NCI-H146 (cell line): ENCODE results near the gene RBM20.

Experiments used
- DNase-seq: peaks from one replicate; lab custom pipeline; 2025; lab: John Stamatoyannopoulos, UW

Gene RBM20

GRCh38 chr10:110737886-110738634 is 93.9 kb downstream of the RBM20 start:
- DNase-seq, result no peak

GRCh38 chr10:110739811-110740271 is 95.7 kb downstream of the RBM20 start:
- no peak for DNase-seq

DNA sequence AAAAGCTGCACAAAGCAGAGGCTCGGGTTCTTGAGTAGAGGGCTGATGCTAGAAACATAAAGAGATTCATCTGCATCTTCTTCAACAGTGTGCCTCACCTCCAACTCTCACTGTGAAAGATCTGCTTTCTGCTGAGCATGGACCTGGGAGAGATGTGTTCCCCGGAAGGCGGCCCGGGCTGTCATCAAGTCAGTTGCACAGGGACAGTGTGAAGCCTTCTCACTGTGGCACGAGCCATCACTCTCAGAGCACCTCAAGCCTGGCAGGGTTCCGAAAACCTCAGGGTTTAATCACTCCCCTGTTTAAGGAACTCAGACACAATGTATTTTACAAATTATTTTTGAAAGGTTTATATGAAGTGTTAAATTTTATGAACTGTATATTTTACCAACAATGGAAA is 98.7 kb downstream of the RBM20 start:
- no peak for DNase-seq

DNA sequence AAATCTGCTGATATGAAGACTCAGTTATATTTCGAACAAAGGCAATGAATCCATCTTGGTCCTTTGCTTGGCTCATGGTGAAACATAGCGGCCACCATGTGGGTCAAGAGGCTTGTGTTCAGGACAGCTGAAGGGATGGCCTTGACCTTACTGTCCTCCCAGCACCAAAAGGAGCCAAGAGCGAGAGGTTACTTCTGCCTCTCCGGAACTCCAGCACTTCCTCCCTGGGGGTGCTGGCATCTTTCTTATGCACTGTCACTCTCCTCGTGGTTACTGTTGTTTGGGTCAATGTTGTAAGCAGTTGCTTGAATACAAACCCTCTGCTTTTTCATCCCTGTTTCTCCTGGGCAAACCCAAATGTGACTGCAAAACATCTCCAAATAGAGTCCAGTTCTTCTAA is 100.6 kb downstream of the RBM20 start:
- no peak for DNase-seq

DNA sequence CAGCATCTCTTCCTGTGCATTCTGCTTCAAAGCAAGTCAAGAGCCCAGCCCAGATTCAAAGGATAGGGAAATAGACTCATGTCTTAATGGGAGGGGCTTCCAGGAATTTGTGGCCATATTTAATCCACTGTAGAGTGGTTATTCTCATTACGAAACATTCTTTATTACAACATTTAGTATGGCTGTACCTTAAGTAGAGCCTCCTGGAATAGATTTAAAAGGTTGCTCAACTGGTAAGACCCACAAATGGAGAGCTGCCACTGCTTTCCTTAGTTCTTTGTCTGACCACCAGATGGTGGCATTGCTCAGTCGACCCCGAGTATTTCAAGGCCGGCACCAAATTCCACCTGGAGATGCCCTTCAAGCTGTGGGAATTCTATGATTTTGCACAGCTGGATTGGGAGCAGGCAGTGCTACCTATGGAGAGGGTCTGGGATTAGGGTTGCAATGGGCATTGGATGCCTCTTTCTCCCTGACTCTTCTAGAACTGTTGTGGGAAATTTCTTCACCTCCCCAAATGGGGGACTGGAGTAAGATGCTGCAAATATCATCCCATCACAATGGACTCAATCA is 102.2 kb downstream of the RBM20 start:
- DNase-seq, result peak; percentile 52

DNA sequence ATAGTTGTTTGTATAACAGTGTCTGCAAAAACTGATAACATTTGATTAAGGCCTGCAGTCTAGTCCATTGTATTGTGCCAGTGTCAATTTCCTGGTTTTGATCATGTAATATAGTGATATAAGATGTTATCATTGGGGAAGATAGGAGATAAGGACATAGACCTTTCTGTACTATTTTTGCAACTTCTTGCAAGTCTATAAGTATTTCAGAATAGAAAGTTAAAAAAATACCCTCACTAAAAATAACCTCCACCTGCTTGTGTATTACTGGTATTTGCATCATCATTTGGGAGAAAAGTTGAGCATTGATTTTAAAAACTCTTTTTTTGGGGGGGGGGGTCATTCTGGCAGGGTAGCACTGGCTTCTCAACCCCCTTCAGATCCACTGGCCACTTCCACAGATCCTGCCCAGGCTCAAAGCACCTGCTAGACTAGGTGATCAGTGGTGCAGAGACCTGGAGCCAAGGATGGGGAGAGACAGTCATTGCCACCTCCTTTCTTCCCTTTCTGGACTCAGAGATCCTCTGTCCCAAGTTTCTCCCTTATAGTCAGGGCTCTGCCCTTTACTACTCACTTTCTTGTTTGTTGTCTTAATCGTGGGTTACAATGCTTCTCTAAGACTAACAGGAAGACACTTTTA is 103.0 kb downstream of the RBM20 start:
- DNase-seq, result no peak

- no peak for DNase-seq
Observed at GRCh38 chr10:110747609-110748464, 103.7 kb downstream of the RBM20 start.

- DNase-seq, result no peak
Observed at GRCh38 chr10:110748970-110749369, 104.8 kb downstream of the RBM20 start.

GRCh38 chr10:110750931-110751330 is 106.8 kb downstream of the RBM20 start:
- DNase-seq, result no peak

GRCh38 chr10:110751850-110752249 is 107.7 kb downstream of the RBM20 start:
- DNase-seq, result no peak

- no peak for DNase-seq
Observed at GRCh38 chr10:110753462-110753861, 109.3 kb downstream of the RBM20 start.

DNA sequence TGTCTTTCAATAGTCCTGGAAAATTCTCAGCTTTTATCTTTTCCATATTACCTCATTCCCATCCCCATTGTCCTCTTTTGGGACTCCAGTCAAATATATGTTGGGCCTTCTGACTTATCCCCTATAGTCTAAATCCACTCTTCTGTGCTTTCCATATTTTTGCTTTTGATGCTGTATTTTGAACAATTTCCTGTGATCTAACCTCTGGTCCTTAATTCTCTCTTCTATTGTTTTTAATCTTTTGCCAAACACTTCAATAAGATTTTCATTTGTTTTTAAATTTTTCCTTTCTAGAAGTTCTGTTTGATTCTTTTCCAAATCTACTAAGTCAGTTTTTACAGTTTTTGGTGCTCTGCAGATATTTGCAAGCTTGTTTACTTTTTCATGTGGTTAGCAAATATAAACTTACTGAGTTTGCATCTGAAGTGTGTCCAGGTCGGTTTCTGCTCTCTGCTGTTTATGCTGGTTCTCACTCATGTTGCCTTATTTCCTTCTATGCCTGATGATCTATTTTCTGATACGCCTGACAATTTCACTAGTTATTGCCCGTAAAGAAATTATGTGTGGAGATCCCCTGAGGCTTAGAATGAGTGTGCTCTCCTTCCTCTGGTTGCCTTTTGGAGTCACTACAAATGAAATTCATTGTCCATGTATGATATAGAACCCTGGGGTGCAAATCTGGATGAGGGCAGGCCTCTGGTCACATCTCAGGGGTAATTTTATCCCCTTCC is 110.4 kb downstream of the RBM20 start:
- no peak for DNase-seq

GRCh38 chr10:110755781-110756180 is 111.6 kb downstream of the RBM20 start:
- DNase-seq, result no peak

- DNase-seq, result no peak
Observed at GRCh38 chr10:110756876-110757275, 112.7 kb downstream of the RBM20 start.

DNA sequence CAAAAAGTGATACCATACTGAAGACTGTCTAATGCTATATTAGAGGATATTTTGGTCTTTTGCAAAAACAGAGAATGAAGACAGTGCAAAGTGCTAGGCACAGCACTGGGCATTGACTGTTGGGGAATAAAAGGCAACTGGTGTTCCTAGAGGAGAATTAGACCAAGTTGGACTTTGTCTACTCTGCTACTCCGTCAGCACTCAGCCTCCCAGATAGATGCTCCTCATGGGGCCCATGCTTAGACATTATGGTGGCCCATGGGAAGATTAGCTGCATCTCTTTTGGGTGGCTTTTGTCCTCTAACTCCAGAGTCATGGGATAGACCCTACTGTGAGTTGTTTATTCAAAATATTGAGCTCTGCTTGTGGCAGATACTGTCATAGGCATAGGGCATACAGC is 113.5 kb downstream of the RBM20 start:
- DNase-seq, result no peak

DNA sequence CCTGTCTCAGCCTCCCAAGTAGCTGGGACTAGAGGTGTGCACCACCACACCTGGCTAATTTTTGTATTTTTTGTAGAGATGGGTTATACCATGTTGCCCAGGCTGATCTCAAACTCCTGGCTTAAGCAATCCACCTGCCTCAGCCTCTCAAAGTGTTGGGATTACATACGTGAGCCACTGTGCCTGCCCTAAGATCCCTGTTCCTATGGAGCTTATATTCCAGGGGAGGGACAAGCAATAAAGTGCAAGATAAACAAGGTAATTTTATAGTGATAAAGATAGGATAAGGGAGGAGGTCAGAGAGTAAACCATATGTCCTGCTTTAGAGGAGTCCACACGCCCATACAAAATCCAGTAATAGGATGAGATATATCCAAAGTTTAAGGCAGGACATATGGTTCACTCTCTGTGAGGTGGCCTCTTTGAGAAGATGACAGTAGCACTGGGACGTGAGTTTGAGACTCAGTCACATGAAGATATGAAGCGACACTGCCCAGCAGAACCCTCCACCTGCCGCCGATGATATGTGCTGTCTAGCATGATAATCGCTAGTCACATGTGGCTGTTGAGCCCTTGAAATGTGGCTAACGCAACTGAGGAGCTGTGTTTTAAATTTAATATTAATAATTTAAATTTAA is 114.1 kb downstream of the RBM20 start:
- DNase-seq, result no peak

- no peak for DNase-seq
Observed at GRCh38 chr10:110758898-110759297, 114.8 kb downstream of the RBM20 start.

DNA sequence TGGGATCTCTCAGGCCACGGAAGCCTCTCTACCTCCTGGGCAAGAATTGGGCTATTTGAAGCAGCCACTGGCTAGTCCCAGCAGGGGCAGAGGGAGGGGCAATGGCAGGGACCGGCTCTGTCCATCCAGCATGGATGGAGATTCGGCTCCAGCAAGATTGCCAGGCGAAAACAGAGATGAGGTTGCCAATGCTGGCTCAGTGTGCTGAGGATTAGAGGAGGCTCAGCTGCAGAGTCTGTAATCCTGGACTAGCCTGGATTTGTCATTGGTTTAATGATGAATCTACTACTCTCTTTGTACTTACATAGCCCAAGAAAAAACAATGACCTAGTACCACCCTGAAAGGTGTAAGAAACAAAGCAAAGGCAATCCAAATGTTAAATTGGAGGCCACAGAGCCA is 115.4 kb downstream of the RBM20 start:
- DNase-seq, result no peak

DNA sequence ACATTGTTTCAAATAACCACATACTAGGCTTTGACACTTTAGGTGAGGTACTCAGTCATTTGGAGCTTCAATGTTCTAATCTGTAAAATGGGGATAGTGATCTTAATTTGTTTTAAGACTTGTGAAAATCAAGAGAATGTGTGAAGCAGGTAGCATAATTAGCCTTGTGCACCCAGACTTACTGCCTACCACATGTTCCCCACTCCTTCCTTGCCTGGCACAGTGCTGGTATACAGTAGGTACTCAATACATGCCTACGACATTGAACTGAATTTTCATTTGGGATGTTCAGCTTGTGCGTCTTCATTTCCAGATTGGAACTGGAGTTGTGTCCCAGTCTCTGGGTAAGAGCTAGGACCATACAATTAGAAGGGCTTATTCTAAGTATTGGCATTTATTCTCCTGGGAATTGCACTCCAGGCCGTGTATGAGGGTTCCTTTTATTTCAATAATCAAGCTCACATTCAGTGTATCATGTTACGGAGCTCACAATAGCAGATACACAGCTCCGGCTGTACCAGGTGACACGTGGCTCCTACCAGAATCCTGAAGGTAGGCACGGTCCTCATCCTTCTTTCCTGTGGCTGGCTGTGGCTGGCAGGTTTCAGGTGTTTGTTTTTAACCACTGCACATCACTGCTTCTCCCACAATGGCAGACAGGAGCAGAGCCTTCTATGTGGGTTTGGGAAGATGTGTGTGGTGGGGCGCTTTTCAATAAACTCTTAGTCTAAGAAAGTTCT is 118.1 kb downstream of the RBM20 start:
- peak; percentile 59 for DNase-seq

DNA sequence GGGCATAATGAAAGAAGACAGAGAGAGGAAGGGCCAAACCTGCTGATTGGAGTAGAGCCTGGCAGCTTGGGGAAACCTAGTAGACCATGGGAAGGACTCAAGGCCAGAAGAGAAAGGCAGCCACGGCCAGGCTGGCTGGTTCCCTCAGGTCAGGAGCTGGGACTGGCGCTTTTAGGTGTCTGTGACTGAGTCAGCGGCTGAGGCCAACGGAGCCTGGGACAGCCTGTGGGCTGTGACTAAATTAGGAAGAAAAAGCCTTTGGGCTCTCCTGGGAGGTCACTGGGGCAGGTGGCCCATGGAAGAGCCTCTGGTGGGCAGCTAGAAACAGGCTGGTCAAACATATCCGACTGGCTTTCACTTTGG is 118.7 kb downstream of the RBM20 start:
- DNase-seq, result no peak

DNA sequence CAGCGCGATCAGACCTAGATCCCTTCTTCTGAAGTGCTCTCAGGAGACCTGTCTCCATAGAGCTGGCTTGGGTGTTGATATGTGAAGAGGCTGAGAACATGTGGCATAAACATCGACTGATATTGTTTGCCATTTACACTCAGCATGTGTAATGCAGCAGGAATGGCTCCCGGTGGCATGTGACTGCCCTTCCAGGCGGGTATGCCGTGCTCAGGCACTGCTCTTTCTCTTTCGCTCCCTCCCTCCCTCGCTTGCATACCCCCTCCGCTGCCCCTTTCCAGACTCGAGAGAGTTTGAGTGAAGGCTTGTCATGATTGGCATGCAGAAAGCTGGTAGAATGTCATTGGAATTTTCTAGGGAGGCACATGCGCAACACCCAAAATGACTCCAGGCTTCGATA is 120.2 kb downstream of the RBM20 start:
- DNase-seq, result no peak
